ENCODE results near the gene C19orf73.

Gene C19orf73, protein sequence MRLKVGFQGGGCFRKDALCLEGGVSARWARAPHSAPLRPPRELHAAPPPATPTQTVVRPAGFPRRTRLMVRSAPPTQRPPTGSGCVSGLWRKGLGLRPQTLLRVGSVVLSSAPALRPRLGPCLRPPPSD

GRCh38 chr19:49118565-49119410 is at the start of gene C19orf73:
C19orf73 (minus strand) TSS chr19:49119143; CDS start chr19:49119022, 121 bp downstream.
- peak; percentile 91 for ATAC-seq
- Mint-ChIP-seq H3K27ac (peak within 1 kb of the TSS; percentile 94), H3K4me3 (peak within 1 kb of the TSS; percentile 87), H3K4me1 (peaks cover 51% of the 10 kb centered on the region), H3K27me3 (peaks cover 14% of the 10 kb centered on the region), H3K36me3 (no peaks in the 10 kb centered on the region), H3K9me3 (no peaks in the 10 kb centered on the region)

GRCh38 chr19:49168421-49168820 is 49.5 kb upstream of the C19orf73 start:
- Mint-ChIP-seq H3K27me3 (peaks cover 34% of the 10 kb centered on the region), H3K9me3 (no peaks in the 10 kb centered on the region), H3K4me3 (no peak overlapping the region), H3K36me3 (no peaks in the 10 kb centered on the region), H3K4me1 (no peaks in the 10 kb centered on the region), H3K27ac (no peak overlapping the region)
- ATAC-seq = no peak

DNA sequence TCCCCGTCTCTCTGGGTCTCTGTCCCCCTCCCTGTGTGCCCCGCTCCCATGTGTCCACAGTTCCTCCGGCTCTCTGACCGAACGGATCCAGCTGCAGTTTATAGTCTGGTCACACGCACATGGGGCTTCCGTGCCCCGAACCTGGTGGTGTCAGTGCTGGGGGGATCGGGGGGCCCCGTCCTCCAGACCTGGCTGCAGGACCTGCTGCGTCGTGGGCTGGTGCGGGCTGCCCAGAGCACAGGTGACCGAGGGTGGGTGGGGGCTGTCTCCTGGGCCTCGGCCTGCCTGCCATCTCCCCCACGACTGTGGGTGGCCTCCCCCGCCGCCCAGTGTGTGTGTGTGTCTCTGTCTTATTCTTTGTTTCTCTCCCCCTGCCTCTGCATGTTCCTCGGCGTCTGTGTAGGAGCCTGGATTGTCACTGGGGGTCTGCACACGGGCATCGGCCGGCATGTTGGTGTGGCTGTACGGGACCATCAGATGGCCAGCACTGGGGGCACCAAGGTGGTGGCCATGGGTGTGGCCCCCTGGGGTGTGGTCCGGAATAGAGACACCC is 49.0 kb upstream of the C19orf73 start:
- H3K9me3 Mint-ChIP-seq = no peaks in the 10 kb centered on the region
- H3K4me1 Mint-ChIP-seq = no peaks in the 10 kb centered on the region
- no peak overlapping the region for H3K4me3 Mint-ChIP-seq
- H3K27ac Mint-ChIP-seq = no peak overlapping the region
- peak; percentile 24 for ATAC-seq
- no peaks in the 10 kb centered on the region for H3K36me3 Mint-ChIP-seq
- H3K27me3 Mint-ChIP-seq = peaks cover 34% of the 10 kb centered on the region

GRCh38 chr19:49165865-49166301 is 46.9 kb upstream of the C19orf73 start:
- ATAC-seq = peak; percentile 50
- H3K27me3 Mint-ChIP-seq = peaks cover 46% of the 10 kb centered on the region
- H3K36me3 Mint-ChIP-seq = no peaks in the 10 kb centered on the region
- no peaks in the 10 kb centered on the region for H3K9me3 Mint-ChIP-seq
- no peak overlapping the region for H3K4me3 Mint-ChIP-seq
- no peaks in the 10 kb centered on the region for H3K4me1 Mint-ChIP-seq
- H3K27ac Mint-ChIP-seq = no peak overlapping the region

DNA sequence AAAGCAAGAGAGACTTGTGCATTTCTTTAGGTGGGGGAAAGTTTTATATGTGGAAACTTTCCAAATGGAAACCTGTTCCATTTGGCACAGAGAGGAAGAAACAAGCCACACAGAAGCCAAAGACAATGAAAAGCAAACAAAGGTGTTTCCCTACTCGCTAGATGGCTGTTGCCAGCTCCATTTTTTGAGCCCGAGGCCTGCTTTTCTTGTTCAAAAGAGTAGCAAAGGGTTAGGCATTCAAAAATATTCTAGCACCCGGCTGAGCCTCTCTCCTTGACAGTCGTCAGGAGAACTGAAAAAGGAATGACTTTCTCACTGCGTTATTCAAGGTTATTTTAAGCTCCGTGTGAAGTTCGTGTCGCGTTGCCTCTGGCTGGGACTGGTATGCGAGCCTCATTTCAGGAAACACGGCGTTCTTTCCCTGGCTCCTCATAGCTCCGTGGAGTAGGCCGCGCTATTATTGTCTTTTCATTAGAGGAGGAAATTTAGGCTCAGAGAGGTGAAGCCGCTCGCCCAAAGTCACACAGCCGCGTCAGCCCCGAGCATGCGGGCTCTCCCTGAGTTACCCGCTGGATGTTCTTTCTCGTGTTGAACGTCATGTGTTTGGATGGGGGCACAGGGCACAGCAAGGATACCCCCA is 46.3 kb upstream of the C19orf73 start:
- Mint-ChIP-seq H3K27ac (no peak overlapping the region), H3K9me3 (no peaks in the 10 kb centered on the region)
- ATAC-seq = no peak

GRCh38 chr19:49161987-49162386 is 43.0 kb upstream of the C19orf73 start:
- ATAC-seq = no peak
- peaks cover 68% of the 10 kb centered on the region for H3K27me3 Mint-ChIP-seq
- H3K4me3 Mint-ChIP-seq = no peak overlapping the region
- H3K4me1 Mint-ChIP-seq = peaks cover 8% of the 10 kb centered on the region
- H3K9me3 Mint-ChIP-seq = no peaks in the 10 kb centered on the region
- no peak overlapping the region for H3K27ac Mint-ChIP-seq
- H3K36me3 Mint-ChIP-seq = no peaks in the 10 kb centered on the region

More for the DNA sequence above, 46.3 kb upstream of the C19orf73 start:
- Mint-ChIP-seq H3K27me3 (peaks cover 52% of the 10 kb centered on the region), H3K4me3 (no peak overlapping the region), H3K36me3 (no peaks in the 10 kb centered on the region), H3K4me1 (no peaks in the 10 kb centered on the region)

- Mint-ChIP-seq H3K4me3 (no peak overlapping the region), H3K4me1 (peaks cover 8% of the 10 kb centered on the region), H3K27ac (no peak overlapping the region), H3K27me3 (peaks cover 68% of the 10 kb centered on the region), H3K36me3 (no peaks in the 10 kb centered on the region), H3K9me3 (no peaks in the 10 kb centered on the region)
- ATAC-seq = no peak
These were observed 41.7 kb upstream of the C19orf73 start for GRCh38 chr19:49160450-49161189.

DNA sequence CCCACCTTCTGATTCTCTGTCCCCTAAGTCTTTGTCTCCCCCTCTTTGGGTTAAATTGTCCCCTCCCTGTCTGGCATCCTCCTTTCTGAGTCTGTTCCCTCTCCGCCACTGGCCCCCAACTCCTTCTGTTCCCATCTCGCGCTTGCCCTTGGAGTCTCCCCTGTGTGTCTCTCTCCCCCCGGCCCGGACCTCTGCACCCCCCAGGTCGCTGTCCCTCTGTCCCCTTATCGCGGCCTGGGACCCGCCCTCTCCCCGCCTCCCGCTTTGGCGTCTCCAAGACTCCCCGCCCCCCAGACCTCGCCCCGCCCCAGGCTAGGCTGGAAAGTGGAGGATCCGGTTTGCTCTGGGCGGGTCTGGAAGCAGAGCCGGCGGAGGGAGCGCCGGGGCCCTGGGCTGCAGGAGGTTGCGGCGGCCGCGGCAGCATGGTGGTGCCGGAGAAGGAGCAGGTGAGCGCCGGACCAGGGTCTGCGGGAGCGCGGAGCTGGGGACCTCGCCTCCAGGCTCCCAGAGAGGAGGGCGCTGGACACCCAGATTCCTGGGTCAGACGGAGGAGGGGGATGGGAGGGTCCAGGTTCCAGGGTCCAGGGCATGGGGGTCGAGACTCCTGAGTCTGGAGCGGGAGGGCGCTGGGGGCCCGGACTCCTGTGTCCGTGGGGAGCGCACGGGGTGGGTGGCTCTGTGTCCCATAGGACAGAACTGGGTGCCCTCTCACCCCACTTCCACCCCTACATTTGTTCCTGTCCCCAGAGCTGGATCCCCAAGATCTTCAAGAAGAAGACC is 38.7 kb upstream of the C19orf73 start, which contains the start of gene TRPM4:
TRPM4 (plus strand) TSS at position 348 of the 780 bp plus-strand sequence; CDS start at position 423, 75 bp downstream.
- Mint-ChIP-seq H3K4me1 (peaks cover 15% of the 10 kb centered on the region), H3K36me3 (peaks cover 6% of the 10 kb centered on the region), H3K4me3 (peak within 1 kb of the TSS; percentile 49), H3K27me3 (peaks cover 94% of the 10 kb centered on the region), H3K9me3 (peaks cover 13% of the 10 kb centered on the region), H3K27ac (no peak within 1 kb of the TSS)
- ATAC-seq = peak; percentile 56

GRCh38 chr19:49155820-49156346 is 36.9 kb upstream of the C19orf73 start:
- no peak overlapping the region for H3K4me3 Mint-ChIP-seq
- H3K36me3 Mint-ChIP-seq = peaks cover 6% of the 10 kb centered on the region
- no peak overlapping the region for H3K27ac Mint-ChIP-seq
- no peak for ATAC-seq
- peaks cover 98% of the 10 kb centered on the region for H3K27me3 Mint-ChIP-seq
- peaks cover 16% of the 10 kb centered on the region for H3K9me3 Mint-ChIP-seq
- H3K4me1 Mint-ChIP-seq = peaks cover 22% of the 10 kb centered on the region

DNA sequence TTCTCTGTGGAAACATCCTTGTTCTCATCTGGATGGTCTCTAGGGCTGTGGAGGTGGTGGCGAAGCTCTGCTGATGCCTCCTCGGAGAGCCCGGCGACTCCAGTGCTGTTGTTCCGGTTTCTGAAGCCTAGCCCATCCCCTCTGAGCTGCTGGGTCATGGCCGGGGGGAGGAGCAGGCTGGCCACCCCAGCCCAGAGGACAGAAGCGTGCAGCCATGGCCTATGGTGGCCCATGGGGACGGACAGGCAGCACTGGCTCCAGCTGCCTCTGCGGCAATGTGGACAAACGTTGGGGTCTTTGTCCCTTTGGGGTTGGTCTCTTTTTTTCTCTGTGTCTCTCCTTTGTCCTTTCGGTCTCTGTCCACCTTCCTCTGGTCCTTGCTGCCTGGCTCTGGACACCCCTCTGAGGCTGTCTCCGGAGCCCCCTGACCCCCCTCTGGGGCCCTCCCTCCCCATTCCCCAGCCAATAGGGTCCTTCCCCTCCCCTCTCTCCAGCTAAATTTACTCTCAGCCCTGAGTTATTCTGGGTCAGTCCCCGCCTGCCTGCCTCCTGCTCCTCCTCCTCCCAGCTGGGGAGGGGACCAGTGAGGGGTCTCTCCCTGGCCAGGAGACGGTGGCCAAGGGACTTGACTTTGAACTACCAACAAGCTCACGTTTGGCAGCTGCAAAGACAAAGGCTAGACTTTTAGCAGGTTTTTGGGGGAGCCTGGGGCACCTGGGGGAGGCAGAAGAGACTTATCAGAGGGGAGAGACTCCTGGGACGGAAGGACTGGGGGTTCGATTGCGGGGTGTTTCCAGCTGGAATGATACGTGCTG is 36.3 kb upstream of the C19orf73 start, which contains the start of gene HRC:
HRC (minus strand) TSS at position 392 of the 815 bp plus-strand sequence; CDS start at position 233, 159 bp downstream.
- no peak for ATAC-seq
- peaks cover 27% of the 10 kb centered on the region for H3K4me1 Mint-ChIP-seq
- peaks cover 97% of the 10 kb centered on the region for H3K27me3 Mint-ChIP-seq
- H3K36me3 Mint-ChIP-seq = peaks cover 6% of the 10 kb centered on the region
- no peak within 1 kb of the TSS for H3K4me3 Mint-ChIP-seq
- H3K27ac Mint-ChIP-seq = no peak within 1 kb of the TSS
- peaks cover 16% of the 10 kb centered on the region for H3K9me3 Mint-ChIP-seq

DNA sequence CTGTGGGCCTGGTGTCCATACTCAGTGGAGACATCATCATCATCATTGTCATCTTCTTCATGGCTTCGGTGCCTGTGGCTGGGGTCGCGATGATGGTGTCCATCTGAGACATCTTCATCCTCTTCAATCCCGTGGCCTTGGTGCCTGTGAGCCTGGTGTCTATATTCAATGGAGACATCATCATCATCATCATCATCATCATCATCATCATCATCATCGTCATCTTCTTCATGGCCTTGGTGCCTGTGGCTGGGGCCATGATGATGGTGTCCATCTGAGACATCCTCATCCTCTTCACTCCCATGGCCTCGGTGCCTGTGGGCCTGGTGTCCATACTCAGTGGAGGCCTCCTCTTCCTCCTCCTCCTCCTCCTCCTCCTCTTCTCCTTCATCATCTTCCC is 35.3 kb upstream of the C19orf73 start:
- peaks cover 6% of the 10 kb centered on the region for H3K36me3 Mint-ChIP-seq
- peaks cover 33% of the 10 kb centered on the region for H3K4me1 Mint-ChIP-seq
- no peak overlapping the region for H3K4me3 Mint-ChIP-seq

DNA sequence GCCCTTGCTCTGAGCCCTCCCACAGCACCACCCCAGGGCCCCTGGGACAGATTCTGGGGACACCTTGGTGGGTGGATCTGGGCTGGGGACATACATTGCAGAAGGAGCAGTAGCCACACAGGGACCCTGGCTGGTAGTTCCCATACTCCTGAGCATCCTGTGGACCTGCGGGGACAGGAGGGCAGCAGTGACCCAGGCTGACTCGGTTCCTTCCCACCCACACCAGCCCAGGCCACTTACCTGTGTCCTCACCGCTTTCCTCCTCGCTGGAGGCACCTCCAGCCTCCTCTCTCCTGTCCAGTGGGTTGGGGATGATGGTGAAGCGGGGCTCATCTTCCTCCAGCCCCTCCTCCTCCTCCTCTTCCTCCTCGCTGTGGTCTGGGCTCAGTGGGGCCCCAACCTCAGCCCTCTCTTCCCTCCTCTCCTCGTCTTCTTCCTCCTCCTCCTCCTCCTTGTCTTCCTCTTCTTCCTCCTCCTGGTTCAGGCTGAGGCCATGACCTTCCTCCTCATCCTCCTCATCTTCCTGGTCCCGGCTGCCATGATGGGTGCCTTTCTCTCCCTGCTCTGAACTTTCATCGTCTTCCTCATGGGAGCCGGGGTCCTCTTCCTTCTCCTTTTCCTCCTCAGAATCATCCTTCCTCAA is 34.3 kb upstream of the C19orf73 start:
- Mint-ChIP-seq H3K4me1 (peaks cover 38% of the 10 kb centered on the region), H3K9me3 (peaks cover 18% of the 10 kb centered on the region), H3K4me3 (no peak overlapping the region), H3K27ac (no peak overlapping the region), H3K36me3 (peaks cover 8% of the 10 kb centered on the region), H3K27me3 (peaks cover 97% of the 10 kb centered on the region)
- ATAC-seq = no peak

More for the DNA sequence above, 35.3 kb upstream of the C19orf73 start:
- peaks cover 97% of the 10 kb centered on the region for H3K27me3 Mint-ChIP-seq
- peaks cover 16% of the 10 kb centered on the region for H3K9me3 Mint-ChIP-seq
- no peak for ATAC-seq
- H3K27ac Mint-ChIP-seq = no peak overlapping the region

GRCh38 chr19:49152119-49152550 is 33.2 kb upstream of the C19orf73 start:
- Mint-ChIP-seq H3K4me1 (peaks cover 36% of the 10 kb centered on the region), H3K27me3 (peaks cover 97% of the 10 kb centered on the region), H3K9me3 (peaks cover 18% of the 10 kb centered on the region), H3K4me3 (no peak overlapping the region), H3K36me3 (peaks cover 9% of the 10 kb centered on the region), H3K27ac (no peak overlapping the region)
- no peak for ATAC-seq

Data from stimulated activated memory B cell treated with anti-CD40 and anti-IgM and Interleukin-4, amounts not matched to agents 10 μg/mL and 1 μg/mL and 100 μg/mL, for 72 hours (primary cell).